Mesenchymal stem cell (in vitro differentiated cells and primary cell): ENCODE measurements around the gene DLGAP1.

ENCODE experiments used
- DNase-seq: peaks from one replicate; pipeline ENCODE4 v3.0.0-alpha.2; 2013
- H2AFZ ChIP-seq: one replicate; pipeline ENCODE4 v1.6.1; 2013; ENCODE audit warnings: low read depth, mild to moderate bottlenecking, control low read depth, inconsistent platforms, low read length, moderate library complexity
- H2AK5ac ChIP-seq: 2 replicates; pipeline ENCODE4 v1.6.1; 2013; ENCODE audit warnings: low read length, moderate library complexity, mild to moderate bottlenecking, inconsistent platforms; ENCODE audit not compliant: severe bottlenecking
- H2BK120ac ChIP-seq: one replicate; pipeline ENCODE4 v1.6.1; 2013; ENCODE audit warnings: low read depth, mild to moderate bottlenecking, inconsistent platforms, low read length, moderate library complexity
- H2BK12ac ChIP-seq, 2 experiments: one replicate each; pipeline ENCODE4 v1.6.1; 2013; ENCODE audit warnings: inconsistent platforms in 2 of 2, low read length in 2 of 2, mild to moderate bottlenecking in 2 of 2, moderate library complexity in 2 of 2, control low read depth in 1 of 2
- H2BK15ac ChIP-seq: one replicate; pipeline ENCODE4 v1.6.1; 2013; ENCODE audit warnings: mild to moderate bottlenecking, low read depth, inconsistent platforms; ENCODE audit not compliant: poor library complexity, severe bottlenecking
- H2BK5ac ChIP-seq: 2 replicates; pipeline ENCODE4 v1.6.1; 2013; ENCODE audit warnings: low read depth, mild to moderate bottlenecking, low read length, control low read depth, inconsistent platforms; ENCODE audit not compliant: poor library complexity, severe bottlenecking
- H3K14ac ChIP-seq, 2 experiments: one replicate each; pipeline ENCODE4 v1.6.1; 2013; ENCODE audit warnings: inconsistent platforms in 2 of 2, low read length in 2 of 2, control low read depth in 1 of 2, mild to moderate bottlenecking in 1 of 2, moderate library complexity in 1 of 2
- H3K18ac ChIP-seq, 2 experiments: one replicate each; pipeline ENCODE4 v1.6.1; 2013; ENCODE audit warnings: inconsistent platforms in 2 of 2, low read length in 2 of 2, control low read depth in 1 of 2, low read depth in 1 of 2, mild to moderate bottlenecking in 1 of 2
- H3K23ac ChIP-seq, 2 experiments: one replicate each; pipeline ENCODE4 v1.6.1; 2013; ENCODE audit warnings: inconsistent platforms in 2 of 2, low read length in 2 of 2, mild to moderate bottlenecking in 2 of 2, moderate library complexity in 2 of 2, control low read depth in 1 of 2
- H3K27ac ChIP-seq: 2 replicates; pipeline ENCODE4 v1.5.1; 2013; ENCODE audit warnings: mild to moderate bottlenecking, moderate library complexity, low read length, control low read depth, inconsistent platforms; ENCODE audit not compliant: poor library complexity, severe bottlenecking
- H3K27me3 ChIP-seq, 2 experiments: 2 replicates each; pipeline versions ENCODE4 v1.6.1 to v1.7.0; 2013; ENCODE audit warnings: low read length in 2 of 2, mild to moderate bottlenecking in 2 of 2, moderate library complexity in 2 of 2, control low read depth in 1 of 2, inconsistent platforms in 1 of 2; ENCODE audit not compliant: control insufficient read depth in 1 of 2, insufficient read depth in 1 of 2
- H3K36me3 ChIP-seq, 2 experiments: 2 replicates each; pipeline versions ENCODE4 v1.6.1 to v1.7.0; 2013; ENCODE audit warnings: low read length in 2 of 2, control low read depth in 1 of 2, inconsistent platforms in 1 of 2, low read depth in 1 of 2, mild to moderate bottlenecking in 1 of 2; ENCODE audit not compliant: insufficient read depth in 2 of 2, control insufficient read depth in 1 of 2
- H3K4ac ChIP-seq, 2 experiments: one replicate each; pipeline ENCODE4 v1.6.1; 2013; ENCODE audit warnings: inconsistent platforms in 2 of 2, low read length in 2 of 2, mild to moderate bottlenecking in 2 of 2, moderate library complexity in 2 of 2, control low read depth in 1 of 2, low read depth in 1 of 2
- H3K4me1 ChIP-seq: 2 replicates; pipeline ENCODE4 v1.6.1; 2013; ENCODE audit warnings: low read depth, low read length, control low read depth; ENCODE audit not compliant: control insufficient read depth, insufficient read depth
- H3K4me2 ChIP-seq: 2 replicates; pipeline ENCODE4 v1.6.1; 2013; ENCODE audit warnings: low read length, mild to moderate bottlenecking, inconsistent platforms; ENCODE audit not compliant: poor library complexity, severe bottlenecking
- H3K4me3 ChIP-seq, 2 experiments: 2 replicates each; pipeline versions ENCODE4 v1.5.1 to v1.7.0; 2013; ENCODE audit warnings: low read length in 2 of 2, mild to moderate bottlenecking in 2 of 2, control low read depth in 1 of 2, low read depth in 1 of 2; ENCODE audit not compliant: insufficient read depth in 1 of 2
- H3K79me1 ChIP-seq: replicated peaks from 2 replicates; pipeline ENCODE4 v1.6.1; 2013; ENCODE audit warnings: mild to moderate bottlenecking, control low read depth, low read length, inconsistent platforms; ENCODE audit not compliant: poor library complexity, severe bottlenecking
- H3K9ac ChIP-seq: 2 replicates; pipeline ENCODE4 v1.7.0; 2013; ENCODE audit warnings: mild to moderate bottlenecking, low read length, moderate library complexity
- H3K9me3 ChIP-seq: 2 replicates; pipeline ENCODE4 v1.7.0; 2013; ENCODE audit warnings: mild to moderate bottlenecking, low read length; ENCODE audit not compliant: control insufficient read depth
- H4K8ac ChIP-seq: one replicate; pipeline ENCODE4 v1.6.1; 2013; ENCODE audit warnings: inconsistent platforms, mild to moderate bottlenecking, low read length, moderate library complexity
- H4K91ac ChIP-seq: one replicate; pipeline ENCODE4 v1.6.1; 2013; ENCODE audit warnings: mild to moderate bottlenecking, low read length, inconsistent platforms
- WGBS: methylation state at CpG from one replicate; pipeline ENCODE4 v1.1.7; 2013; ENCODE audit warnings: mixed read lengths; 5-methylcytosine and 5-hydroxymethylcytosine counted together

Gene DLGAP1

GRCh38 chr18:3889803-3890202, 565.3 kb downstream of the DLGAP1 start:
- Histone ChIP-seq H4K91ac (no peak overlapping the region), H3K4me2 (no peak overlapping the region), H2BK15ac (no peak overlapping the region), H2BK120ac (no peak overlapping the region), H2AK5ac (no peak overlapping the region), H2AFZ (no peak overlapping the region), H3K23ac (no peak overlapping the region), H3K27ac (no peak overlapping the region), H2BK5ac (no peak overlapping the region), H3K9me3 (no peaks in the 10 kb centered on the region), H3K18ac (no peak overlapping the region), H3K36me3 (no peaks in the 10 kb centered on the region), H4K8ac (no peak overlapping the region), H3K4ac (no peak overlapping the region), H3K27me3 (no peaks in the 10 kb centered on the region), H3K9ac (peak overlapping the region; percentile 73), H3K79me1 (no peaks in the 10 kb centered on the region), H3K4me3 (no peak overlapping the region), H2BK12ac (no peak overlapping the region), H3K14ac (no peak overlapping the region), H3K4me1 (peaks cover 4% of the 10 kb centered on the region)
- WGBS, result 84% methylated on average over 3 of the region's 3 CpGs
- peak; percentile 7 for DNase-seq

GRCh38 chr18:3889121-3889520, 566.0 kb downstream of the DLGAP1 start:
- Histone ChIP-seq H3K23ac (no peak overlapping the region), H3K9ac (peak overlapping the region; percentile 73), H3K27me3 (no peaks in the 10 kb centered on the region), H4K91ac (no peak overlapping the region), H3K4me2 (no peak overlapping the region), H4K8ac (no peak overlapping the region), H2AFZ (no peak overlapping the region), H3K14ac (no peak overlapping the region), H2BK5ac (no peak overlapping the region), H3K4me1 (peaks cover 4% of the 10 kb centered on the region), H3K36me3 (no peaks in the 10 kb centered on the region), H3K4me3 (no peak overlapping the region), H2BK120ac (no peak overlapping the region), H2AK5ac (no peak overlapping the region), H2BK12ac (no peak overlapping the region), H3K79me1 (no peaks in the 10 kb centered on the region), H3K9me3 (no peaks in the 10 kb centered on the region), H3K4ac (no peak overlapping the region), H2BK15ac (no peak overlapping the region), H3K27ac (no peak overlapping the region), H3K18ac (no peak overlapping the region)
- no CpG with 5 or more reads among the region's 1 CpG for WGBS
- no peak for DNase-seq

GRCh38 chr18:3886575-3887322, 568.4 kb downstream of the DLGAP1 start:
- H2AFZ ChIP-seq, result no peak overlapping the region
- H3K4me3 ChIP-seq, result no peak overlapping the region
- peaks cover 4% of the 10 kb centered on the region for H3K4me1 ChIP-seq
- H2BK5ac ChIP-seq, result no peak overlapping the region
- no peak overlapping the region for H3K14ac ChIP-seq
- no peak for DNase-seq
- no peak overlapping the region for H2BK12ac ChIP-seq
- H2BK120ac ChIP-seq, result no peak overlapping the region
- no peaks in the 10 kb centered on the region for H3K9me3 ChIP-seq
- H3K18ac ChIP-seq, result no peak overlapping the region
- H3K27me3 ChIP-seq, result no peaks in the 10 kb centered on the region
- H3K4me2 ChIP-seq, result no peak overlapping the region
- no peak overlapping the region for H3K9ac ChIP-seq
- 75% methylated on average over 10 of the region's 10 CpGs for WGBS
- H3K23ac ChIP-seq, result no peak overlapping the region
- no peak overlapping the region for H2AK5ac ChIP-seq
- H4K8ac ChIP-seq, result no peak overlapping the region
- H3K4ac ChIP-seq, result no peak overlapping the region
- H3K36me3 ChIP-seq, result no peaks in the 10 kb centered on the region
- H2BK15ac ChIP-seq, result no peak overlapping the region
- no peak overlapping the region for H3K27ac ChIP-seq
- no peak overlapping the region for H4K91ac ChIP-seq
- no peaks in the 10 kb centered on the region for H3K79me1 ChIP-seq

GRCh38 chr18:3885209-3885792, 569.8 kb downstream of the DLGAP1 start:
- no peak overlapping the region for H3K23ac ChIP-seq
- no peak overlapping the region for H2BK5ac ChIP-seq
- no peak overlapping the region for H4K8ac ChIP-seq
- H3K27ac ChIP-seq, result no peak overlapping the region
- DNase-seq, result no peak
- no peak overlapping the region for H3K18ac ChIP-seq
- WGBS, result 56% methylated on average over 1 of the region's 2 CpGs
- no peak overlapping the region for H3K4ac ChIP-seq
- H2AK5ac ChIP-seq, result no peak overlapping the region
- H3K36me3 ChIP-seq, result no peaks in the 10 kb centered on the region
- no peak overlapping the region for H2AFZ ChIP-seq
- H3K9me3 ChIP-seq, result no peaks in the 10 kb centered on the region
- H2BK12ac ChIP-seq, result no peak overlapping the region
- H3K79me1 ChIP-seq, result no peaks in the 10 kb centered on the region
- no peak overlapping the region for H2BK15ac ChIP-seq
- no peak overlapping the region for H3K4me2 ChIP-seq
- H2BK120ac ChIP-seq, result no peak overlapping the region
- H3K27me3 ChIP-seq, result no peaks in the 10 kb centered on the region
- no peak overlapping the region for H3K4me3 ChIP-seq
- H3K9ac ChIP-seq, result no peak overlapping the region
- no peak overlapping the region for H4K91ac ChIP-seq
- H3K4me1 ChIP-seq, result peaks cover 4% of the 10 kb centered on the region
- no peak overlapping the region for H3K14ac ChIP-seq
